GM18873 (cell line): ENCODE data around the gene FBXL7.

Source experiments
- ATAC-seq: cut with Tn5 transposase; IDR thresholded peaks from one replicate; pipeline ENCODE4 v1.9.1; 2021; ENCODE audit warnings: mild to moderate bottlenecking, moderate library complexity, moderate number of reproducible peaks; ENCODE audit not compliant: unreplicated experiment, low FRiP score

Gene FBXL7

DNA sequence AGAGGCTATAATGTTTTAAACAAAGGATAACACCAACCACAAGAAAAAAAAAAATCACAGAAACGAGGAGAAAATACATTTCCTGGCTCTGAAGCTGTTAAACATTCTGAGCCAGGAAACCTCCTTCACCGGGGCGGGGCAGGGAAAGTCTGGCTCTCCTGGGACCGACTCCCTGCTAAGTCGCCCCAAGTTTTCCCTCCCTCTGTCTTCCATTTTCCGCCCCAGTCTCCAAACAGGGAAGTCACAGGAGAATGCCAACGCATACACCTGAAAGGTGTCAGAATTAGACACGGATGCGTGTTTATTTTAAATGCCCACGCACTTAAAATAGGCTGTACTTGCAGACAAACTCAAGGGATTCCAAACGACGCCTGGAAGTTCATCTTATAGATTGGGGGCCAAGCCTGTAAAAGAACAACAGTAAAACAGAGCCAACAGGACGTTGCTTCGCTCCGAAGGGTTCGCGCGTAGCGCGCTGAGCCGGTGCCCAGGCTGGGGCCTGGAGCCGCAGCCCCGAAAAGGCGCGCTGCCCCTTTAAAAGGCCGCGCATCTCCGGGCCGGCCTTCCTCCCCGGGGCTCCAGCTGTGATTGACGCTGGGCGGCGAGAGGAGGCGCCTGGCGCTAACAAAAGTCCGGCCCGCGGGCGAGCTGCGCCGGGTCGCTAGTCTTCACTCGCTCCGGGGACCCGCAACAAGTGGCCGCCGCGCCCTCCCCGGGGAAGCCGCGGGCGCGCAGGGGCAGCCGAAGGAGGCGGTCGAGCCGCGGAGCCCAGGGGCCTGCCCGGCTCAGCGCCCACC lies at the start of gene FBXL7:
Gene FBXL7 (plus strand): TSS at position 653 of the 797 bp plus-strand sequence.
- ATAC-seq, result no peak

DNA sequence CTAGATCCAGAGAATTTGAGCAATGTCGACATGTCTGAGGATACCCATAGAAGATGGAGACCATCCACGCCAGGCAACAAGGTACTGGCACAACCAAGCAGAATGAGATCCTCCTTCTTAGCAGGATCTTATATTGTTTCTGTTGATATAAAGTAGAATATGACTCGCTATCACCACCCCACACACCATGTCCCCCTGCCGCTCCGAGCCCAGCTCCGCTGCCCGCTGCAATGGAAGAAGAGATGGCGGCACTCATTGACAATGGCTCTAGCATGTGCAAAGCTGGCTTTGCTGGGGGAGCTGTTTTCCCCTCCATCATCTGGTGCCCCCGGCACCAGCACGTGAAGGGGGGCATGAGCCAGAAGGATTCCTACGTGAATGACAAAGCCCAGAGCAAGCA lies 49.5 kb upstream of the FBXL7 start:
- no peak for ATAC-seq

DNA sequence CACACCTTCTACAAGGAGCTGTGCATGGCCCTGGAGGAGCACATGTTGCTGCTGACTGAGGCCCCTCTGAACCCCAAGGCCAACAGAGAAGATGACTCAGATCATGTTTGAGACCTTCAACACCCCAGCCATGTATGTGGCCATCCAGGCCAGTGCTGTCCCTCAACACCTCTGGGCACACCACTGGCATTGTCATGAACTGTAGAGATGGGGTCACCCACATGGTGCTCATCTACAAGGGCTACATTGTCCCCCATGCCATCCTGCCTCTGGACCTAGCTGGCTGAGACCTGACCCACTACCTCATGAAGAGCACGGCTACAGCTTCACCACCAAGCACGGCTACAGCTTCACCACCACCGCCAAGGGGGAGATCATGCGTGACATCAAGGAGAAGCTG lies 49.0 kb upstream of the FBXL7 start:
- ATAC-seq, result no peak

DNA sequence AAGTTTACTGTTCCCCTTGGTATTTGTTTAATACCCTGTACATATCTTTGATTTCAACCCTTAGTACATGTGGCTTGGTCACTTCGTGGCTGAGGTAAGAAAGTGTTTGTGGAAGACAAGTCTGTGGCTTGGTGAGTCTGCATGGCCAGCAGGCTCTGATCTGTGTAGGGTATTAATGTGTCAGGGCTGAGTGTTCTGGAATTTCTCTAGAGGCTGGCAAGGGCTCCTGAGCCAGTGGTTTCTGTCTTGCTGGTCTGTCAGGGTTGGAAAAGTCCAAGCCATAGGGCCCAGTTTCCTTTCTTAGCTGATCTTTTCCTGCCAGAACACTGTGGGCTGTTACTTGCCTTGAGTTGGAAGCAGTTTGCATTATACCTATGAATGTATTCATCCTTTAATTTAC lies 48.0 kb upstream of the FBXL7 start:
- no peak for ATAC-seq

DNA sequence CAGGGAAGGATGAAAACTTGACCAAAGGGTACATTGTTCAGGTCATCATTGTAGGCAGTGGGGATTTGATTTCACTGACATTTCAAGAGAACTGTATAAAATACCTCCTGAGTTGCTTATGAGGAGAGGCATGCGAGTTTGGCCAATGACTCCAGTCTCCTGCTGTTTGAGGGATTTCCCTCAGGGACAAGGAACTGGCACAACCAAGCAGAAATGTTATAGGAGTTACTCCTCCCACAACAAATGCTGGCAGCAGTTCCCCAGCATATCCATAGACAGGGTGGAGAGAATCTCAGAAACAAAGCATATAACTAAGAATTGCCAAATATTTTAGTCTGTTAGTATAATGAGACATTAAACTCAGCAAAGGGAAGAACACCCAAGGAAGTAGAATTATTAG lies 47.2 kb upstream of the FBXL7 start:
- no peak for ATAC-seq

DNA sequence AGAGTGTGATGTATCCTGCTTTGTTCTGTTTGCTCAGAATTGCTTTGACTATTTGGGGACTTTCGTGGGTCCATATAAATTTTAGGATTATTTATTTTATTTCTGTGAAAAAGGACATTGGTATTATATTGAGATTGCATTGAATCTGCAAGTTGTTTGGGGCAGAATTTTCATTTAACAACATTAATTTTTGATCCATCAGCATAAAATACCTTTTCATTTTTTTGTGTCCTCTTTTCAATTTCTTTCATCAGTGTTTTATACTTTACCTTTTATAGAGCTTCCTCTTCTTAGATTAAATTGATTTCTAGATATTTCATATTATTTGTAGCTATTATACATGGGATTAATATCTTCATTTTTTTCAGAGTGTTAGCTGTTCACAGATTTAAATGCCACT lies 40.8 kb upstream of the FBXL7 start:
- no peak for ATAC-seq

DNA sequence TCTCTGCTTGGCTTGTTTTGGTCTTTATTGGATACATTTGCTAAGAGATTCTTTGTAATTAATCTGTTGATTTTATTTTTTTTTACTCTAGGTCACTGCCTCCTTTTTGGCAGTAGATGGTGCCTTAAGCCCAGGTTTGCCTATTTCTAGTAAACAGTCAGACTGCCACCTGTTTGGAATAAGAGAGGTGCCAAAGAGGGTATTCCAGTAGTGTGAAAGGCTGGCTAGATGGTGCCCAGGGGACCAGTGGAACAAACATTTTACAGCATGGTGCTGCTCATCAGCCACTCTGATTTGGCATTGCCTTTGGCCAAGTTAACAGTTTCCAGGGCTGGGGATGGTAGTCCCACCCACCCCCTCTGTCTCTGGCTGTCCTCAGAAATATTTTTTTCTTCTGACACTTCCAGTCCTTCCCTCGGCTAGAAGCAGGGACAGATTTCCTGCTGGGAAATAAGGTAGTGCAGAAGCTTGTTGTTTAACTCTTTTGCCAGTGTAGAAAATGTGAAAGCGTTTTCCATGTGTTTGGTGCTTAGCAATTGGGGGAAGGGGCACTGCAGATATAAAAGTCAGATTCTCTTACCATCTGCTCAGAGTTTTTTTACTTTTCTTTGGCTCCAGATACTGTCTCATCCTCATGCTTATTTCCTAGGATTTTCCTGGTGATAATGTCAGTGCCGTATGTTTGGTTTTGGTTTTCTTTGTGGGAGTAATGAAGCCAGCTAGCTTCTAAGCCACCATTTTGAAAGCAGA lies 36.6 kb upstream of the FBXL7 start:
- no peak for ATAC-seq

DNA sequence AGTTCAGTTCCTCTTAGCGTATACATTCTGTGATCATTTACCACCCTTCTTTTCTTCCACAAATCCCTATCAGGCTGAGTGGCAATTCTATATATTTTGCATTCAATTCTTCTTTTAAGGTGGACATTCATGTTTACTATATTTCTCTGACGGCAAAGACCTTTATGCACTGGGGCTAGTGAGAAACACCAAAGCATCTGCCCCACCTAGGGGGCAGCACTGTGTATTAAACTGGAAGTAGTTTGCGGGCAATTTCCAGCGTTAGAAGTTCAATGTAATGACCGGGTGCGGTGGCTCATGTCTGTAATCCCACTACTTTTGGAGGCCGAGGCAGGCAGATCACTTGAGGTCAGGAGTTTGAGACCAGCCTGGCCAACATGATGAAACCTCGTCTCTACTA lies 27.9 kb upstream of the FBXL7 start:
- no peak for ATAC-seq

DNA sequence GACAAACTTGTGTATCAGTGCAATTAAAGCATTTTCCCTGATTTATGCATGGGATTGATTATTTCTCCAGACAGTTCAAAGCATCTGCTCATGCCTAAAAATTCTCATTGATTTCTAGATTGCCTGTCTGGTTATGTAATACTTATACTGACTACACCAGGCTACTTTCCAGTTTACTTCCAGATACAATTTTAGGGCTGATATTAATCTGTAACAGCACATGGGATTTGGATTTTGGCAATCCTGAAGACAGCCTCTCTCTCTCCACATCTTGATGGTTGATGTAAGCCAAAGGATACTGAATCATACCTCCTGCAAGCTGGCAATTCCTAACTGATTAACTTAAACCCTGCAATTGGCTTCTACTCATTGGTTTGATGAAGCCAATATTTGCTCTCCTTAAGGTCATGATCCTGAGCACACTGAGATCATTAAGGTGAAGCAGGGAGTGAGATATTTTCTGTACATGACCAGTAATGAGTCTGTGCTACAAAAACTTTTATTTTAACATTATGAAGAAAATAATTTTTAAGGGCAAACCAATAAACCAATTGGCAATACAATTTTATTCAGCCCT lies 25.7 kb upstream of the FBXL7 start:
- no peak for ATAC-seq

DNA sequence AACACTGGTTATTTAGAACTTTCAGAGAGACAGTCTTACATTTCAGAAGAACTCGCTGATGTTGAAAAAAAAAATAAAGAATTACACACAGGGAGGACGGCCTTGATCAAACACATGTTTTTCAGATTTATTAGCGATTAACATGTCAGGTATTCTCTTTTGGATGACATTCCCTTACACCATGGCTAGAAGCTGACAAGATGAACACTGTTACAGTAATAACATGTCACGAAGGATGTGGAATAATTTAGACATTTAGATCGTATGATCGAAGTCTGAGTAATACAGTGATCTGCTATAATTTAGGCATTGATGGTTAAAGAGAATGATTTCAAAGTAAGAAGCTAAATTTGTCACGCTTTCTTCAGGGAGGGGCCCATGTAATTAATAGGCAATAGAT lies 24.6 kb upstream of the FBXL7 start:
- ATAC-seq, result no peak

DNA sequence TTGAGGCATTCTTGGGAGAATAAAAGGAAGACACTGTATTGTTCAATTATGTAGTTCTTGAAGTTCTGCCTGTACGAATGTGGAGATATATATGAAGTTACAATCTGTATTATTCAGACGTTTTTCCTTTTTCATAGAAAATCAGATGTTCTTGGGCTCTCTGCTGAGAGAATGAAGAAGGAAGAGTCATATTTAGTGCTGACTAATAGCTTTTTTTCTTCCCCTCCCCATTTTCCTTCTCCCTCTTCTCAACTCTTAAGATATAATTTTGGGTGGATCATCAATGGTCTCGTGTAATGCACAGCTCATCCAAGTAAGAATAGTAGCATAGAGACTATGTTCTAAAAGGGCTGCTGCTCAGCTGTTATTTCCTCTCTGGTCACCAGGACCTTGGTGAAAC lies 23.0 kb upstream of the FBXL7 start:
- no peak for ATAC-seq

DNA sequence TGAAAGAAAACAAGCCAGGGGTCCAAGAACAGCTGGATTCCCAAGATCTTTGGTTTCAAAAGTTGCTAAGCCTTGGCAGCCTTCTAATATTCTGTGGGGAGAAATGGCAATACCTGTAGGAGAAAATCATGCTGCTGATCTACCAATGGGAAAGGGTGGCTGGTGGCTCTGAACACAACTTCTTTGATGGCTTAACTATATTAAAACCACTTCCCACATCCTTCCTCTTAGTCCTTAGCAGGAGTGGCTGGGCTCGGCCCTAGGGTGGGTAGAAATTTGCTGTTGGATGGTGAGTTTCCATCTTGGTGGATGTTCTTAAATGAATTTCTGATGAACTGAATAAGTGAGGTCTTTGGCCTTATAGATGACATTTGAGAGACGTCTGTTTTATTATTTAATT lies 19.5 kb upstream of the FBXL7 start:
- ATAC-seq, result no peak

DNA sequence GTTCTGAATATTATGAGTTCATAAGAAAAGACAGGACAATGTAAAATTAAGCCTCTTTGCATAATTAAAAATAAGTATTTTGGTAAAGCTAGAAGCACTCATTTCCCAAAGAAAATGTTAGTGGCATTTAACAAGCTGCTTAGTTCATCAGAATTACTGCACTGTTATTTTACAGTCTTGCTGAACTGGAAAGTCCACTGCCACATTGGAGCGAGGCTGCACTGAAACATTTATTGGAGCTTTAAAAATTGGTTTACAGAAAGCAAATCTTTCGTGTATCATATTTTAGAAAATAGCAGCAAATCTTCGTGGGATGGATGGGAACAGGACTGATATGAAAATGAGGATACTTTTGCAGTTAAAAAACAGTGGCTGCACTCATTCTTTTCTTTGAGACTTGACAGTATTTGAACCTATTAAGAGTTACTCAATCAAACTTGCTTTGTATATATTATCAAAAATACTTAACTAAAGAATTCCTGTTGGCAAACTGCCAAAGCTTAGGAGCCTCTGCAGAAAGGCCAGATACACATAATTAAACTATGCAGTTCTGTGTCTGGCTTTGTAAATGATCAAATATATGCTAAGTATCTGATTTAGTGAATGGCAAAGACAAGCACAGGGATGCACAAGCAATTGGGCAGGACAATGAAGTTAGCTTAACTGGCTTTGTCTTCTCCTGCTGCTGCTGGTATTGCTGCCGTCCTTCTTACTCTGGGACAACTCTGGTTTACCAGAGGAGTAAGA lies 16.5 kb upstream of the FBXL7 start:
- no peak for ATAC-seq

DNA sequence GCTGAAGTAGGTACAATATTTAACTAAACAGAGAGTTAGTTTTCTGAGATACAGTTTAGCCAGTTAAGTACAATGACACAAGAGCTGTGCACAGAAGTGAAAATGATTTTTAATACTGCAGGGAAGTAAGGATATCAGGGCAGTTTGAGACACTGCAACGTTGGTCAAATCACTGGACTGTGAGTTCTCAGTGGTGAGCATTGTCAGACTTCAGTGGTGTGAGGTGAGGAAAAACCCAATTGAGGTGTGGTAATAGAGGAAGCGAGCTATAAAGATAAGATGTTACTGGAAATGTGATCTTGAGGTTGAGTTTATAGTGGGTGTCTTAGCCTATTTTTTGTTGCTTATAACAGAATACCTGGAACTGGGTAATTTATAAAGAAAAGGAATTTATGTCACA lies 12.8 kb upstream of the FBXL7 start:
- ATAC-seq, result no peak

DNA sequence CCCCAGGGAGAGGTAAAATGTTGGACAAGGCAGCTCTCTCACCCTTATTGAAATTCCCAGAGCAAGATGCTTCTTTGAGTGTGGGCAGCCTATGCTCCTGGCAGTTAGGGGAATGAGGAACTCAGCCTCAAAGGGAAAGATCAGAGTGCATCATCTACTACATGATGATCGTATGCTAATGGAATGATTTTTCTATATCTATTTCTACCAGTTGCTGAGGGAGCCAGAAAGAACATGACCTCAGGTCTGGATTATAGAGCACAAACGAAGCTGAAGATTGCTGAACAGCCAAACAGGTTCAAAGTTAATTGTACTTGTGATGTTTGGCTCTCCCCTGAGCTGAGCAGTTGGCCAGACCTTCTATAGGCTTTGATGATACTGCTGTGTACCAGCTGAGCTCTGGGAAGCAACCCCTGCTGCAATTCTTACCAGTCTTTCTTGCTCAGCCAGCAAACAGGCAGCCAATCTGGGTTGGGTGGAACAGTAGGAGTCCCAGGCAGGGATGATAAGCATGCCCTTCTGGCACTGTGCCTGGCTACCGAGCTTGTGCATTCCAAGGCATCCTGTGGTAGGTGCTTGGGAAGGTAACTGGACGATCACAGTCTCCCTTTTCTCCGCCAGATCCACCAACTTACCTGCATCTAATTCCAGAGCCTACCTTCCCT lies 10.3 kb upstream of the FBXL7 start:
- no peak for ATAC-seq

DNA sequence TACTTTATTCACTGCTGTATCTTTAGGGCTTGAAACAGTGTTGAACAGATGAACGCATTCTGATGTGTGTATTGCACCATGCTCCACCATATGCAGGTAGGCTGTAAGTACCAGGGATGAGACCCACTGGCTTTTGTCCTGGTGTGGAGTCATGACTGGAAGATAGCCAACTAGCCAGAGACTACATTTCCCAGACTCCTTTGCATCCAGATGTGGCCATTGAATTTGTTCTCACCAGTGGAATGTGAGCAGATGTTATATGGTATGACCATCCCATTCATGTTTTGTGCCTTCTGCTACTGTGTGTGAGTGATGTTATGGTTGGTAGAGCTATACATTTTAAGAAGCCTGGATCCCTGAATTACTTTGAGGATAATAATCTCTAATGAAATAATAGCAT lies 7.4 kb upstream of the FBXL7 start:
- ATAC-seq, result no peak

DNA sequence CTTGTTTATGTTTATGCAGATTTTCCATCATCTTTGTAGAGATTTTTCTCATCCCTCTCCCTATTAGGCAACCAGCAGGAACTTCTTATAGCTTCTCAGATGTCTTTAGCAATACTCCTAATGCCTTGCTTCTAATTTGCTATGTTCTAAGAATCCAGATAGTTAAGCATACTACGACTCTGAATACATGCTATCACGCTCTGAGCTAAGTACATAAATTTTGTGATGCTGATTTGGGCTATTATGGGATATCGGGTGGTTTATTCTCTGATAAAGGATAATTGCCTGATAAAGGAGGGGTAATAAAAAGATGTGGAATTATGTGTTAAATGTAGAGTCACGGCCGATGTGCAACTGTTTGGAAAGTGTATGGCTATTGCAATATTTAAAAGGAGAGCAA lies 6.5 kb upstream of the FBXL7 start:
- ATAC-seq, result no peak

DNA sequence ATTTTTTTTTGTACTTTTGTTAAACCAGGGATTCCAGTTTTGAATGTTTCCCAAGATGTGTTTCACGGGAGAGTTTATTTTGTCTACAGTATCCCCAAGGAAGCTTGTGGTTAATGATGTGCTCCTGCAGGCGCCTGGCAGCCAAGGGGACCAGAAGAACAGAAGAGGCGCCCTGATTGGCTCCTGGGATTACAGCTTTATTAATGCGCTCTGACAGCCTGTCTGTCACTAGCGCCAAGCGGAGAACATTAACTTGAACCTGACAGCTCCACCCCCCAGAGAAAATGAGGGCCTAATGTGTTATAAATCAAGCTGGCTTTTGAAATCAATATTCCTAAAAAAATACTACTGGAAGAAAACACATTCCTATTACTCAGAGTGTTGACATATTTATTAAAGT lies 5.0 kb upstream of the FBXL7 start:
- ATAC-seq, result no peak

DNA sequence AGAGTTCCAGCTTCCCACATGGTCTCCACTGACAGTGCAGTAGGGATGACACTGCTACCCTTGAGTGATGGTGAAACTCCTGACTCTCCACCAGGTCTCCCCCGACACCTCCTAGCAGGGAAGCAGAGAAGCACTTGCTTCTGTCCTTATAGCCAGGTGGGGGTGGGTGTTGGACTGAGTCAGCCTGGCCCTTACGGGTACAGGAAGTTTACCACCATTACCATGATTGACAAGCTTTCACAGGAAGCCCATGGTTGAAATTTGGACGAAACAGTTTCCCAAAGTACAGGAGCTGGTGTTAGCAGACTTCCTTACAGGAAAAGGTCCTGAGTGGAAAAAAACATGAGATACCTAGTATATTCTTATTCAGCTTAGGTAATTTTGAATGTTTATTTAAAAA lies 3.1 kb upstream of the FBXL7 start:
- ATAC-seq, result no peak

DNA sequence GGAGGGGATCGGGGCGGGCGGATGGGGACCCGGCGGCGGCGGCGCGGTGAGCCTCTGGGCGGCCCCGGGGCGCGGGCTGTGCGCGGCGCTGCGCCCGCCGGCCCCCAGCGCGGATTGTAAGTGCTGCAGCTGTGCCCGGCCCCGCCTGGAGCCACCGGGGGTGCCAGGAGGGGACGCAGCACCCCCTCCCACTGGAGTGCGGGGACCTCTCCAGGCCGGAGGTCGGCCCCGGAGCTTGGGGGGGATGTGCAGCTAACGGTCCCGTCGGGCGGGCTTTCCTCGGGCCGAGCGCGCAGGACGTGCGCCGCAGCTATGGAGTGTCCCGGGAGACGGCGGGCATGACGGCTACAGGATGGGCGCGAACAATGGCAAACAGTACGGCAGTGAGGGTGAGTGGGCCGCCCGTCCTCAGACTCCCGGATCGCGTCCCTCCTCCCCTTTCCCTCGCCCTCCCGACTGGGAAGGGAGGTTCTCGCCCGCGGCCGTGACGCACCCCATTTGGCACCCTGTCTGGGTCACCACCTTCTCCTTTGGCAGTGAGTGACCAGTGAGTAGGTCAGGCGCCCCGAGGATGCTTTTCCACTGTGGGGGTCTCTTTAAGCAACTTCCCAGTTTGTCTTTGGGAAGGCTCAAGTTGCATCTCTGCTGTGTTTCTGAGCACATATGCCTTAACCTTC lies 483 bp downstream of the FBXL7 start:
- ATAC-seq, result no peak
